ENCODE results near the gene CHD5. TPM values are rescaled to one million over a fixed set of nuclear protein-coding genes. Genes with fewer than 3 reads are reported as not detected.

Gene CHD5
- total RNA-seq, 1 experiment from 2014 or later, result 1.6 TPM

- Histone ChIP-seq H3K27me3 (ENCODE audit: insufficient read depth, low read length) (no peaks in the 10 kb centered on the region; the same call in 1 of the 2 replicates), H3K79me2 (ENCODE audit: insufficient read depth, low read length) (no peaks in the 10 kb centered on the region), H2BK12ac (ENCODE audit: insufficient read length, low read depth, low read length) (no peak overlapping the region), H3K9me3 (ENCODE audit: control insufficient read depth, low read depth, low read length) (no peaks in the 10 kb centered on the region), H3K4ac (ENCODE audit: low read depth, low read length) (no peak overlapping the region), H2BK15ac (ENCODE audit: low read depth, low read length) (no peak overlapping the region), H3K79me1 (ENCODE audit: insufficient read depth, low read depth, low read length, poor library complexity, severe bottlenecking) (no peaks in the 10 kb centered on the region), H3T11ph (ENCODE audit: low read length) (no peak overlapping the region), H4K8ac (replicated peaks; ENCODE audit: insufficient read length, low read depth, low read length) (no peak overlapping the region), H4K20me1 (ENCODE audit: control insufficient read depth, insufficient read depth, insufficient read length) (no peaks in the 10 kb centered on the region), H3K23ac (ENCODE audit: insufficient read length, low read depth, low read length) (no peak overlapping the region), H3K23me2 (ENCODE audit: insufficient read length, low read depth, low read length, poor library complexity, severe bottlenecking) (peaks cover 19% of the 10 kb centered on the region), H3K14ac (ENCODE audit: insufficient read depth, low read length) (no peak overlapping the region), H2AK5ac (ENCODE audit: insufficient read length, low read length) (no peak overlapping the region), H3K9ac (ENCODE audit: extremely low read depth, insufficient read length, low read length) (no peak overlapping the region), H2BK120ac (ENCODE audit: low read depth, low read length, poor library complexity, severe bottlenecking) (no peak overlapping the region), H3K4me2 (ENCODE audit: insufficient read depth, insufficient read length, low read length) (no peak overlapping the region), H3K18ac (ENCODE audit: insufficient read length, low read depth, low read length) (no peak overlapping the region), H2BK5ac (ENCODE audit: insufficient read length, low read length) (no peak overlapping the region), H3K56ac (ENCODE audit: insufficient read length, low read depth, low read length) (no peak overlapping the region), H2BK20ac (ENCODE audit: low read depth, low read length, poor library complexity, severe bottlenecking) (no peak overlapping the region), H3K4me1 (ENCODE audit: insufficient read depth, low read length) (no peaks in the 10 kb centered on the region), H3K27ac (ENCODE audit: insufficient read length, low read depth, low read length) (no peak overlapping the region), H4K91ac (ENCODE audit: insufficient read length, low read depth, low read length) (no peak overlapping the region), H4K5ac (ENCODE audit: insufficient read length, low read depth, low read length) (no peak overlapping the region), H2AFZ (ENCODE audit: low read length) (no peak overlapping the region)
- Mint-ChIP-seq H3K27ac (no peak overlapping the region), H3K27me3 (ENCODE audit: low read depth) (peaks cover 43% of the 10 kb centered on the region), H3K4me1 (peaks cover 7 to 27% of the 10 kb centered on the region in 2 experiments), H3K36me3 (ENCODE audit: insufficient read depth in 1 of 3, low read depth in 3 of 3) (no peaks in the 10 kb centered on the region), H3K4me3 (peak overlapping the region in 1 of 2 experiments; percentile 60; a peak in 3 of 5 replicates), H3K9me3 (no peaks in the 10 kb centered on the region)
- TF ChIP-seq CTCF (conservative IDR thresholded peaks at IDR 0.05), result no peak
- no peak for DNase-seq
- WGBS (ENCODE audit: extremely low coverage, insufficient read length, low lambda C conversion rate), result no CpG with 5 or more reads among the region's 10 CpGs
These were observed 27.8 kb upstream of the CHD5 start for GRCh38 chr1:6207921-6208320.
